NCI-H2227 (cell line): Measurements from ENCODE around the gene PCBP3.
"Not testable (repeated sequence)": the region's sequence is repeated elsewhere in the genome, so short reads cannot be mapped to it uniquely, and the experiment has no call there.

ENCODE experiments used
- DNase-seq: peaks from one replicate; lab custom pipeline; 2025; ENCODE audit not compliant: unreplicated experiment; lab: John Stamatoyannopoulos, UW

PCBP3 gene

GRCh38 chr21:45613396-45613795 is 30.1 kb upstream of the PCBP3 start:
- DNase-seq, result no peak

- DNase-seq, result no peak
Observed at GRCh38 chr21:45613881-45614280, 29.6 kb upstream of the PCBP3 start.

GRCh38 chr21:45615145-45615711 is 28.3 kb upstream of the PCBP3 start:
- peak; percentile 34 for DNase-seq

DNA sequence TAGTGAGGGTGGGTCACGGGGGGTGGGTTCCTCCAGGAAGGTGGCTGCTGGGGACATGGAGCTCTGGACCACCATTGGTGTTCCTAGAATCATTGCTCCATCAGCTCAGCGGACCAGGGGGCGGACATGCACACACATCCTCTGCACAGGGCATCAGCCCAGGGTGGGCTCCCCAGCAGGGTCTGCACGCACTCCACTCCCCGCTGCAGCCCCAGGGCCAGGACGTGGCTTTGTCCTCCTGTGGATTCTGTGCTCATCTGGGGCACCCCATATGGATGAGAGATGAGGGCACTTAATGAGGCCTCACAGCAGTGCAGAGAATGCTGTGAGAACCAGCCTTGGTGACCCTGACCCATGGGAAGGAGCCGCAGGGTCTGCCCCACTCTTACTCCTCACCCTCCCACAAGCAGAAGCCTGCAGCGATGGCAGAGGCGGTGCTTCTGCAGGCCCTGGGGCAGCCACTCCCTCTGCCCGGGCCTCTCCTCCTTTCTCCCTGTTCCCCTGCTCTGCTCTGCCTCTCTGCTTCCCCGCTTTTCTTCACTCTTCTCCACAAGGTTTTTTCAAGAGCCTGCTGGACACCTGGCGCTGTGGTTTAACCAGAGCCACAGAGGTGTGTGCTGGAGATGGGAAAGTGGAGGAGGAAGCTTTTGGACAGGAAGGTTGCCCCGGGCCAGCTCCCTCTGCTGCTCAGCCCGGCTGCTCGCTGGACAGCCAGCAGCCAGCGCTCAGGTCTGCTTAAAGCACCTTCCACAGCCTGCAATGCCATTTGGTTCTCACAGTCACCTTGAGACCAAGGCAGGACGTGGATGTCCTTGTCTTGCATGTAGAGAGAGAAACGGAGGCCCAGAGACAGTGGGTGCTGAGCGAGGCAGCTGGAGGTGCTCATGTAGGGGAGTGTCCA is 26.3 kb upstream of the PCBP3 start:
- no peak for DNase-seq

GRCh38 chr21:45618287-45618686 is 25.2 kb upstream of the PCBP3 start:
- no peak for DNase-seq

DNA sequence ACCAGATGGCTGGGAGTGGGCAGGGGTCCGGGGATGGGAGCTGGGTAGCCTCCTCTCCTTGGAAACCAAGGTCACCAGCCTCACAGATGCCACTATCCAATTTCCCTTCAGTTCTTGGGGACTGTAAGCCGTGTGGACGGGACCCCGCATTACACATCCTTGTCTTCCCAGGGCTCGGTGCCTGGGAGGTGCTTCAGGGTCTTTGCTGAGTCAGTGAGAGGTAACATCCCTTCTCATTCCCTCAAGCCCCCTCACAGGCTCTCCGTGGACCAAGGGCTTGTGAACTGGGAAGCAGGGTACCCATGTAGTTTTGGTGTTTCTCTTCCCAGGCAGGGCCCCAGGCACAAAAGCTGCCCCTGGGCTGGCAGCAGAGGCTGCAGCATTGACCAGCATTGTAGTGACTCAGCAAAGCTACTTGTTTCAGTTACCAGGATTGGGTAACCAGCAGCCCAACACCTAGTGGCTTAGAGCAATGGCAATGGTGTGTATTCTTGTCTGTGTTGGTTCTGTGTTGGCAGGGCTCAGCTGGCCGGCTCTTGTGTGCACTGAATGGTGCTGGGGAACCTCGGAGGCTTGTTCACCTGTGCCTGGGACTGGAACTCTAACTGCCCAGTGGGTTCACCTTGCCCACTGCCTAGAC is 24.6 kb upstream of the PCBP3 start:
- DNase-seq, result no peak

GRCh38 chr21:45620201-45620923 is 23.2 kb upstream of the PCBP3 start:
- peak; percentile 55 for DNase-seq

GRCh38 chr21:45621435-45622331 is 21.8 kb upstream of the PCBP3 start:
- DNase-seq, result not testable (repeated sequence)

DNA sequence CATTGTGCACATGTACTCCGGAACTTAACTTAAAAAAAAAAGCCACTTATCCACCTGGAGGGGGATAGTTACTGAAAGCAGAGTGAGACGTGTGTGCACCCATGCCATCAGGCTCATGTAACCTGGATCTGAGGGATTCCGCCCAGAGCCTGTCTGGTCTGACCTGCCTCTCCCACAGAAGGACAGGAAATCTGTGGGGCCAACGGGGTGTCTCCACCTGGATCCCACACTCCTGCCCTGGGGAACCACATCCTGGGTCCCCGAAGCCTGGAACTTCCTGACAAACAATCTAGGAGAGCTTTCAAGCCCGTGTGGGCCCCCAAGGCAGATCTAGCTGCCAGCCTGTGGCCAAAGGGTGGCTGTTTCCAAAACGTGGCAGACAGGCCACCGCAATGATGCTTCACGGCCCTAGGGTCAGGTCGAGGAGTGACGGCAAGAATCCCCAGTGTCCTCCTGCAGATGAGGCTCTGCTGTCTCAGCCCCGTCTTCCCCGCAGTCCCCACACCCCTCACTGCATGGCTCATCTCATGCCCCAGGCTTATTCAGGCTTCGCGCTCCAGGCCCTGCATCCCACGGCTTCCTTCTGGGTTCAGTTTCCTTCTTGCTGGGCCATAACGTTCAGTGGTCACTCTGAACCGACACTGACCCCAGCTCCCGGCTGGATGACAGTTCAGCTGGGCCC is 21.0 kb upstream of the PCBP3 start:
- DNase-seq, result no peak

DNA sequence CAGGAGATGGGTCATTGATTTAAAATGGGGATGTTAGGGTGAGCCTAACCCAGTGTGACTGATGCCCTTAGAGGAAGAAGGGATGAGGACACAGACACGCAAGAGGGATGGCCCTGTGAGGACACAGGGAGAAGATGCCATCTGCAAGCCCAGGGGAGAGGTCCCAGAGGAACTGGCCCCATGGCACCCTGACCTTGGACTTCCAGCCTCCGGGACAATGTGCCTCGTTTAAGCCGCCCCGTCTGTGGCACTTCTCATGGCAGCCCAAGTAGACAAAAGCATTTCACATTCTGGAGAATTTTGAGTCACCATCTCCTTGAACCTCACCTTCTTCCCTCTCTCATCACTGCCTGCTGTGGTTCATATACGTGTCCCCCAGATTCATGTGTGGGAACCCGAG is 20.1 kb upstream of the PCBP3 start:
- DNase-seq, result no peak

DNA sequence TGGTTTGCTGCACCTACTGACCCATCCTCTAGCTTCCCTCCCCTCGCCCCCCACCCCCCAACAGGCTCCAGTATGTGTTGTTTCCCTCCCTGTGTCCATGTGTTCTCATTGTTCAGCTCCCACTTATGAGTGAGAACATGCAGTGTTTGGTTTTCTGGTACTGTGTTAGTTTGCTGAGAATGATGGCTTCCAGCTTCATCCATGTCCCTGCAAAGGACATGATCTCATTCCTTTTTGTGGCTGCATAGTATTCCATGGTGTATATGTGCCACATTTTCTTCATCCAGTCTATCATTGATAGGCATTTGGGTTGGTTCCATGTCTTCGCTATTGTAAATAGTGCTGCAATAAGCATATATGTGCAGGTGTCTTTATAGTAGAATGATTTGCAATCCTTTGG is 17.4 kb upstream of the PCBP3 start:
- not testable (repeated sequence) for DNase-seq

DNA sequence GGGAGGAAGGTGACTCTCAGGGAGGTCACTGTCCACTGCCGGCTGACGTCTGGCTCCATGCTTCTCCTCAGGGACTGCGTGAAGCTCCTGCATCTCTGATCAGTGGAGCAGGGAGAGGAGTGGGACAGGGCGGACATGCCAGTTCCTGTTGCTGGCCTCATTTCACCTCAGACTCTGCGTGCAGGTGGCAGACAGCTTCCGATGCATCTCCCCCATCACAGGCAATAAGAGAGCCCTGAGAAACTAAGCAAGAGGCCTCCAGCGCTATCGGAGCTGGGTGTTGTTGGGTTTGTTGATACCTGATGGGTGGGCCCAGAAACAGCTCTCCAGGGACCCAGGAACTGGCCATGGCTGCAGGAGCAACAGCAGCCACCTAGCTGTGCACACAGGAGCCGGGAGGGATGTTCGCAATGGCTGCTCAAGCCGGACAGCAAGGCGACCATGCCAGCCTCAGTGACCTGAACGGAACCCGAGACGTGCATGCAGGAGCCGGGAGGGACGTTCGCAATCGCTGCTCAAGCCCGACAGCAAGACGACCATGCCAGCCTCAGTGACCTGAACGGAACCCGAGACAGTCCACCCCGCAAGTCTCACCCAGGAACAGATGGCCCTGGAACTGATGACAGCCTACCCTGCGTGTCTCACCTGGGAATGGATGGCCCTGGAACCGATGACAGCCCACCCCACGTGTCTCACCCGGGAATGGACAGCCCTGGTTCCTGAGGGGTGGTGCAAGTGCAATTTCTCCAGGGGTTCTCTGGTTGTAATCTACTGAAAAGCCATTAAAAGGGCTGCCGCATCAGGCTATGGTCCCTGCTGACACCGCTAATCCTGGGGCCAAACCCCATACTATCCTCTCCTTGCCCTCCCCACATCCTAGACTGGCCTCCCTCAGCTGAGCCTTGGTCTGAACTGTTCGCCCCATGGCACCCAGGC is 14.2 kb upstream of the PCBP3 start:
- DNase-seq, result no peak

DNA sequence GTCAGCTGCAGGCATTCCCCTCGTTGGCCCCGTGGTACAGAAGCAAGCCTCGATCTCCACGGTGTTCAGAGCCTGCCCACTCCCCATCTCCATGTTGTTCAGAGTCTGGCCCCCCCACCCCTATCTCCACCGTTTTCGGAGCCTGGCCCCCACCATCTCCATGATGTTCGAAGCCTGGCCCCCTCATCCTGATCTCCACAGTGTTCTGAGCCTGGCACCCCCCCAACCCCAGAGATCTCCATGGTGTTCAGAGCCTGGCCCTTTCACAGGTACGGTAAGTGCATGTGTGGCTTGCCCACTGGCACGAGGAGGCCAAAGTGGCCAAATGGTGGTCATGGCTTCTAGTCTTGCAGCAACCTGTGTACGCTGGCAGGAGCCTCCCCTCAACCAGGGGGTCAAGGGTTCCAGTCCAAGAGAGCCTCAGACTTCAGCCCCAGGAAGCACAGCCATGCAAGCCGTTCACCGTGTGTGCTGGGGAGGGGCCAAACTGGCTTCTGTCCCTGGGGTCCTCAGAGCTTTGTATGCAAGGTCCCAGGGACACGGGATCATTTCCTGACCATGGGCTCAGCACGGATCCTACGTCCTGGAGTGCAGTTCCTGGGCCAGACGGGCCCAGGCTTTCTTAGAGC is 13.3 kb upstream of the PCBP3 start:
- no peak for DNase-seq

DNA sequence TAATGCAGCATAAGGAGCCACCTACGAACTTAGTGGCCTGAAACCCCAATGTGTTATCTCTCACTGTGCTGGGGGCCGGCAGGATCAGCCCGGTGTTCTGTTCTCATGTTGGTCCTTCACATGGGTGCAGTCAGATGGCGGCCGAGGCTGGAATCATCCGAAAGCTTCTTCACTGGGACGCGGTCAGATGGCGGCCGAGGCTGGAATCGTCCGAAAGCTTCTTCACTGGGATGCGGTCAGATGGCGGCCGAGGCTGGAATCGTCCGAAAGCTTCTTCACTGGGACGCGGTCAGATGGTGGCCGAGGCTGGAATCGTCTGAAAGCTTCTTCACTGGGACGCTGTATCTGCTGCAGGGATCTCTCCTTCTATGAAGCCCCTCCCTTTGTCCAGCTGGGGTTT is 12.6 kb upstream of the PCBP3 start:
- no peak for DNase-seq

DNA sequence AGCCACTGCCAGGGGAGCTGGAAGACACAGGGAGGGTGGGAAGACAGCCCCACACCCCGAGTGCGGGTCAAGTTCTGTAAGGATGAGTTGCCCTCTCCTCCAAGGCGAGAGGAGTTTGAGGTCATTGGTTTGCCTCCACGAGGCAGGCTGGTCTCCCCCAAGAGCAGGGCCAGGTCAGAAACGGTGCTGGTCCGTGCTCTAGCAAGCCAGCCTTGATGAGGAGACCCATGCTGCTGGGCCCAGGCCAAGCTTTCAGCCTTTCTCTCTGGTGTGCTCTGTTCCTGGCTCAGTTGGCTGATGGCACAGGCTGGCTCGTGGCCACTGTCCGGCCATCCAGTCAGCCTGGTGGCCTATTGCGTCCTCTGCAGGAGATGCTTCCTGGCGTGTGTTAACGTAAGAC is 12.0 kb upstream of the PCBP3 start:
- DNase-seq, result no peak

DNA sequence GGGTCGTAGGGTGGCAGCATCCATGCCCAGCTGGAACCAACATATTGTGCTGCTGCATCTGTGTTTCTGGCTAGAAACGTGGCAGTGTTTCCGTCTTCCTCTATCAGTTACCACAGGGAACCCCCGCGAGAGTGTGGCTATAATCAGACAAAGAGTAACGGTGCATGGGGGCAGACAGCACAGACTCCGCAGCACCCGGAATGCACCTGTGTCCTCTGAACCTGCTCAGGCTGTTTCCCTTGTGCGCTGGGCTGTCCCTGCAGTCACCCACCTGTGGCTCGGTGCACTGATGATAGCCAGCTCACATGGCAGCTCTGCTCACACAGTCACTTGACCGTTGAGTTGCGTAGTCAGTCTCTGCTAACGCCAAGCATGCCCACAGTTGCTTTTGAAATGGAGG is 11.4 kb upstream of the PCBP3 start:
- no peak for DNase-seq

DNA sequence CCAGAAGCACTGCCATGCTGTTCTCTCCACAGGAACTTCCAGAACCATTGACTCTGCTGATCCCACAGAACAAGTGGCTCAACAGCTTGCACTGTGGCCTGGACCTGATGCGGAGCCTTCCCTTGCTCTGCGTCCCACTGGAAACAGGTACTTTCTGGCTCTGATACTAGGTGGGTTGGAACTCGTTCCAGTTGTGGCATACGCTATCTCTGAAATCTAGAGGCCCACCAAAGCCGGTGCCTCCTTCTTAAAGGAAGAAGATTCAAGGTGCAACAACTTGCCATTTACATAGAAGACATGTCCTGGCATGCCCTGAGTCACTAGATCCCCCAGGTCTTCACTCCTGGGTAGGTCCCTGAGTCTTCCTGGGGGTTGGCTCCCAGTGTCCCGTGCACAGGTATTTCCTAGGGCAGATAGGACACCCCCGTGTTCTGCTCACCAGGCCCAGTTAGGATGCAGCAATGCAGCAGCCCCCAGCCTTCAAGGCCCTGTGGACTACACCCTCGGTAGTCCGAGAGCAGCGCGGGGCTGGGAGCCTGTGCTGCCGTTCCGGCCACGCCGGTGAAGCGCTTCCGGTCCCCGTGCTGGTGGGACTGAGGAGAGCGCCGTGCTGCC is 10.8 kb upstream of the PCBP3 start:
- DNase-seq, result no peak
